ENCODE results near the gene AMMECR1. TPM values are rescaled to one million over a fixed set of nuclear protein-coding genes. Genes with fewer than 3 reads are reported as not detected.

Gene AMMECR1
- total and polyA plus RNA-seq, 2 of the 8 experiments (the other 6 are each of a cell fraction or from before 2014, with no cell fraction given) = 10.2 to 21.2 TPM

- Histone ChIP-seq H4K8ac (ENCODE audit: extremely low read depth, insufficient read depth, low read length) (no peak overlapping the region), H3K79me1 (ENCODE audit: low read depth, low read length) (no peaks in the 10 kb centered on the region), H3K4me3 (ENCODE audit: extremely low read depth in 1 of 4, insufficient read depth in 2 of 4, low read depth in 3 of 4, low read length in 4 of 4) (no peak overlapping the region), H3K4ac (replicated peaks; ENCODE audit: insufficient read length, low read depth, low read length) (no peak overlapping the region), H3K79me2 (ENCODE audit: control insufficient read depth in 1 of 2, insufficient read depth in 2 of 2, low read length in 2 of 2) (no peaks in the 10 kb centered on the region), H3K14ac (ENCODE audit: insufficient read length) (no peak overlapping the region), H4K20me1 (replicated peaks in 1 of 2; ENCODE audit: control insufficient read depth in 1 of 2, insufficient read depth in 2 of 2, low read length in 2 of 2) (no peaks in the 10 kb centered on the region), H3K4me1 (replicated peaks in 1 of 4; ENCODE audit: control insufficient read depth in 3 of 4, insufficient read depth in 4 of 4, low read length in 3 of 4) (no peaks in the 10 kb centered on the region; a peak in 2 of 7 replicates), H3K27me3 (replicated peaks in 1 of 4; ENCODE audit: control insufficient read depth in 3 of 4, extremely low read depth in 1 of 4, insufficient read depth in 3 of 4, low read length in 3 of 4) (no peaks in the 10 kb centered on the region), H3K9ac (replicated peaks in 1 of 4; ENCODE audit: extremely low read depth in 1 of 4, low read depth in 3 of 4, low read length in 3 of 4) (no peak overlapping the region), H4K5ac (ENCODE audit: insufficient read length, low read depth, low read length) (no peak overlapping the region), H3K23ac (ENCODE audit: insufficient read length) (no peak overlapping the region), H3K23me2 (ENCODE audit: low read depth, low read length) (no peaks in the 10 kb centered on the region; the same call in 1 of the 2 replicates), H3K27ac (ENCODE audit: low read depth, low read length) (no peak overlapping the region), H3K9me3 (ENCODE audit: insufficient read depth in 2 of 2, low read depth in 1 of 2, low read length in 1 of 2) (no peaks in the 10 kb centered on the region), H2BK5ac (ENCODE audit: low read depth, low read length) (no peak overlapping the region), H3K56ac (replicated peaks; ENCODE audit: insufficient read length, low read depth, low read length) (no peak overlapping the region), H2BK15ac (ENCODE audit: low read length) (no peak overlapping the region), H4K91ac (replicated peaks; ENCODE audit: insufficient read length, low read length) (no peak overlapping the region), H3K18ac (ENCODE audit: extremely low read depth, low read length) (no peak overlapping the region), H2BK20ac (ENCODE audit: low read length) (no peak overlapping the region), H2AK5ac (ENCODE audit: low read depth, low read length) (no peak overlapping the region), H3K4me2 (ENCODE audit: insufficient read depth in 1 of 2, low read depth in 2 of 2, low read length in 2 of 2) (no peak overlapping the region), H3K36me3 (ENCODE audit: control insufficient read depth in 2 of 4, insufficient read depth in 4 of 4, low read length in 3 of 4) (no peaks in the 10 kb centered on the region), H2BK12ac (ENCODE audit: low read depth, low read length) (no peak overlapping the region), H2AFZ (ENCODE audit: low read length) (no peak overlapping the region), H2BK120ac (replicated peaks; ENCODE audit: low read depth, low read length) (no peak overlapping the region)
- ChIA-PET POLR2A (ENCODE audit: partially characterized antibody) (interaction anchor here (1.4 kb wide), 1 partner anchor 11 kb away, joined by 3 read pairs; no protein-coding TSS in a partner anchor), CTCF (ENCODE audit: partially characterized antibody) (interaction anchor here (0.8 to 34.1 kb wide), 8 partner anchors 9 to 231 kb away, joined by 3 to 742 read pairs (median 6); no protein-coding TSS in a partner anchor)
- no peak for DNase-seq (ENCODE audit: low read depth in 1 of 2, low spot score in 2 of 2)
- no peak for FAIRE-seq
- 72% methylated on average over 5 of the region's 5 CpGs; no CpG with 5 or more reads in 1 of the 2 experiments for WGBS, 2 experiments (ENCODE audit: extremely low coverage in 1 of 2, insufficient coverage in 1 of 2, insufficient read length in 1 of 2, insufficient replicate concordance in 2 of 2, low coverage in 1 of 2, low lambda C conversion rate in 2 of 2, missing lambda C conversion rate in 1 of 2)
- TF ChIP-seq NANOG (IDR thresholded peaks at IDR 0.05; ENCODE audit: insufficient read depth, low read depth, low read length, poor library complexity, severe bottlenecking) (no peak), EZH2 (IDR thresholded peaks at IDR 0.05; ENCODE audit: low read depth, low read length, severe bottlenecking) (no peak), TAF7 (optimal IDR thresholded peaks at IDR 0.05; ENCODE audit: borderline replicate concordance, low read depth, low read length) (no peak), GABPA (IDR thresholded peaks at IDR 0.05; ENCODE audit: borderline replicate concordance, insufficient read depth, low read length) (no peak), RAD21 (IDR thresholded peaks at IDR 0.05 in 1 of 2, conservative IDR thresholded peaks at IDR 0.05 in 1 of 2; ENCODE audit: low read depth in 2 of 2, low read length in 2 of 2) (no peak), E2F6 (IDR thresholded peaks at IDR 0.05) (no peak), TAF1 (IDR thresholded peaks at IDR 0.05; ENCODE audit: low read depth, low read length) (no peak), SP1 (IDR thresholded peaks at IDR 0.05; ENCODE audit: low read depth, low read length) (no peak), TEAD4 (IDR thresholded peaks at IDR 0.05; ENCODE audit: low read depth, low read length) (no peak)
- TF ChIP-seq, protein P1, sequence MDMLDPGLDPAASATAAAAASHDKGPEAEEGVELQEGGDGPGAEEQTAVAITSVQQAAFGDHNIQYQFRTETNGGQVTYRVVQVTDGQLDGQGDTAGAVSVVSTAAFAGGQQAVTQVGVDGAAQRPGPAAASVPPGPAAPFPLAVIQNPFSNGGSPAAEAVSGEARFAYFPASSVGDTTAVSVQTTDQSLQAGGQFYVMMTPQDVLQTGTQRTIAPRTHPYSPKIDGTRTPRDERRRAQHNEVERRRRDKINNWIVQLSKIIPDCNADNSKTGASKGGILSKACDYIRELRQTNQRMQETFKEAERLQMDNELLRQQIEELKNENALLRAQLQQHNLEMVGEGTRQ (IDR thresholded peaks at IDR 0.05; ENCODE audit: low read length) = no peak
These were observed 137.5 kb downstream of the AMMECR1 start for GRCh38 chrX:110180176-110180927.
